Stimulated activated CD4-positive, alpha-beta T cell treated with anti-CD3 and anti-CD28 coated beads, Interleukin-12 subunit alpha, Interleukin-12 subunit beta, amount 100 ng/mL, for 24 hours (primary cell): ENCODE results near the gene SH3GL1.

Experiments
- DNase-seq, 2 experiments: peaks; one replicate each; pipeline ENCODE4 v3.0.0-alpha.2; 2020; ENCODE audit warnings: low read depth in 2 of 2

SH3GL1 gene

DNA sequence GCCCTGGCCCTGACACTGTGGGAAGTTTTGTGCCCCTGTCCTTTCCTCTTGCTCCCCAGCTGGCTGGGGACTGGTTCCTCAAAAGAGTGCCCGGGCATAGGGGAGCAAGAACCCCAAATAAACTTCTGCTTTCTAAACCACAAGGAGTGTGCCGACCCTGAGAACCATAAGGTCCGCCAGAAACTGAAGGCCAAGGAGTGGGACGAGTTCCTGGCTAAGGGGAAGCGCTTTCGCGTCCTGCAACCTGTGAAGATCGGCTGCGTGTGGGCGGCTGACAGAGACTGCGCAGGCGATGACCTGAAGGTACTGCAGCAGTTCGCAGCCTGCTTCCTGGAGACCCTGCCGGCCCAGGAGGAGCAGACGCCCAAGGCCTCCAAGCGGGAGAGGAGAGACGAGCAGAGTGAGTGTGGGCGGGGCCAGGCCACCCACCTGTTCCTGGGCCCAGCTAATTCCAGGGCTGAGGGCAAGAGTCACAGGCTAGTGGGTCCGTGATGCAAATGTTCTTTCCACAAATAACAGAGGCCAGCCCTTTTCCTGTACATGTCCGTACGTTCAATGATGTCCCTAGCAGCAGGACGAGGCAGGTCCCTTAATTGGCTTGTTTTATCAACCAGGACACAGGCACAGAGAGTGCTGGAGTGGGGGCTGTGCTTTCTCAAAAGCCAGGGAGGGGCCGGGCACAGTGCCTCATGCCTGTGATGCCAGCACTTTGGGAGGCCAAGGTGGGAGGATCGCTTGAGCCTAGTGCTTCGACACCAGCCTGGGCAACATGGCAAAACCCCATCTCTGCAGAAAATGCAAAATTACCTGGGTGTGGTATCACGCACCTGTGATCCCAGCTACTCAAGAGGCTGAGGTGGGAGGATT is 31.7 kb upstream of the SH3GL1 start:
- no peak for DNase-seq

- DNase-seq: no peak
Observed at GRCh38 chr19:4431296-4431695, 30.9 kb upstream of the SH3GL1 start.

DNA sequence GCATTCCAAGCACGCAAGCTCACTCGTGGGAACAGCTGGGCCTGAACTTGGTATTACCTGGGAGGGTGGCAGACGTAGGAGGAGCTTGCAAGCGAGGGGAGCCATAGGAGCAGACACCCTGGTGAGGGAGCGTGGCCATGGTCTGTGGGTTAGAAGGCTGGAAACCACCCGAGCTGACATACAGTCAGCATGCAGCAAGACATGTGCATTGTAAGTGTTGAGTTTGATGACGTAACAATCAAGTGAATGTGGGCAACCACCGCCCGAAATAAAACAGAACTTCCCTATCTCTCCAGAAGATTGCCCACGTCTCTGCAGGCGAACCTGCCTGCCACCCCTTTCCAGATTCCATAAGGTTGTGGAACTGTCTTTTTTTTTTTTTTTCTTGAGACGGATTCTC is 30.4 kb upstream of the SH3GL1 start:
- no peak for DNase-seq

- DNase-seq: no peak
Observed at GRCh38 chr19:4429771-4430171, 29.4 kb upstream of the SH3GL1 start.

DNA sequence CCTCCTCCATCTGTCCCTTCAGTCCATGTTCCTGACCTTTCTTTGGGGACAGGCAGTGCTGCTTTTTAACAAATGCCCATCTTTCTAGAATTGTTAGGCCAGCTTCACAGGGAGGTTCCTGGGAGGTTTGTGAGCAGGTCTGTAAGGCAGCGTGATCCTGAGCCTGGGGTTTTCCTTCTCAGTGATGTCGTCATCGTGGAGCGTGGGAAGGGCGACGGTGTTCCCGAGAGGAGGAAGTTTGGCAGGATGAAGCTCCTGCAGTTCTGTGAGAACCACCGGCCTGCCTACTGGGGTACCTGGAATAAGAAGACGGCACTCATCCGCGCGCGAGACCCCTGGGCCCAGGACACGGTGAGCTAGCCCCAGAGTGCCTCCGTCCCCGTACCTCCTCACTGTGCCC is 28.9 kb upstream of the SH3GL1 start:
- DNase-seq: no peak

DNA sequence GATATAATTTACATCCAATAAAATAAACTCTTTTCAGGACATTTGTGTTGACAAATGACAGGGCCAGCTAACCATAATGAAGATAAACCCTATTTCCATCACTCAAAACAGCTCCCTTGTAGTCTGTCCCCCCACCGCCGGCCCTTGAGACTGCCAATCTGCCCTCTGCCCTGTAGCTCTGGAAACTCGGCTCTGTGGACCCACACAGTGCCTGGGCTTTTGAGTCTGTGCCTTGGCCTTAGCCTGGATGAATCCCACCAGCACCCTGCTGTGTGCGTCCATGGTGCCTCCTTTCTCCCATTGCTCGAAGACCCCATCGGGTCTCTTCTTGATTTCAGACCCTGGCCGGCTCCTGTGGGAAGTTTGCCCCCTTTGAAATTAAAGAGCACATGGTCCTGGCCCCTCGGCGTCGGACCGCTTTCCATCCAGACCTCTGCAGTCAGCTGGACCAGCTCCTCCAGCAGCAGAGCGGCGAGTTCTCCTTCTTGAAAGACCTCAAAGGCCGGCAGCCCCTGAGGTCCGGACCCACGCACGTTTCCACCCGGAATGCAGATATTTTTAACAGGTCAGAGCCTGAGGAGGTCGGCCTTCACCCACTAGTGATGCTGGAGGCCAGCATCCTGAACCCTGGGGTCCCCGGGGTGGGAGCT is 28.1 kb upstream of the SH3GL1 start:
- no peak for DNase-seq

DNA sequence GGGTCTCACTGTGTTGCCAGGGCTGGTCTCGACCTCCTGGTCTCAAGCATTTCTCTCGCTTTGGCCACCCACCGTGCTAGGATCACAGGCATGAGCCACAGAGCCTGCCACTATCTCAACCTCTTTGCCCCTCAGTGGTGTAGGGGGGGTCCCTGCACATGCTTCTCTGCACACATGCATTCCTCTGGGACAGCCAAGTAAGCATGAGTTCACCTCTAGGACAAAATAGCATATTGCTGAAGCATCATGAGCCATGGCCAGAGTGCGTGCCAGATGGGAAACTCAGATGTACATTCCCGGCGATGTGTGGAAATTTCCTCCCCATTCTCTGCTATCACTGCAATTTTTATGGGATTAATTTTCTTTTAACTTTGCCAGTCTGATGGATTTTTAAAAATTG is 25.2 kb upstream of the SH3GL1 start:
- DNase-seq: no peak

GRCh38 chr19:4423416-4424126 is 23.2 kb upstream of the SH3GL1 start:
- no peak for DNase-seq

DNA sequence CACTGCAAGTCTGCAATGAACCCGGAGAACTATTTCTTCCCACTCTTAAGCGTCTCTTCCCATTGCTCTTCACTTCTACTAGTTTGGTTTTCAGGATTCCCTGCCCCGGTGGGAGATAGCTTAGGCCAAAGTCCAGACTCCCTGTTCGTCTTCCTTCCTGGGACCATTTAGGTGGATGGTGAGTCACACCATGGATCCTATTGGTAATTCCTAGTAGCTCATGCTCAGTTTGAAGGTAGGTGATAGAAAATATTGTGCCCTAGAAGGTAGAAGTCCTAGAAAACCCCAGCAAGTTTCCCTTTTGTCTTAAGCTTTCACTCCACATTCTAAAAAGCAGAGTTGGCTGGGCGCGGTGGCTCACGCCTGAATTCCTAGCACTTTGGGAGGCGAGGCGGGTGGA is 15.9 kb upstream of the SH3GL1 start:
- no peak for DNase-seq

DNA sequence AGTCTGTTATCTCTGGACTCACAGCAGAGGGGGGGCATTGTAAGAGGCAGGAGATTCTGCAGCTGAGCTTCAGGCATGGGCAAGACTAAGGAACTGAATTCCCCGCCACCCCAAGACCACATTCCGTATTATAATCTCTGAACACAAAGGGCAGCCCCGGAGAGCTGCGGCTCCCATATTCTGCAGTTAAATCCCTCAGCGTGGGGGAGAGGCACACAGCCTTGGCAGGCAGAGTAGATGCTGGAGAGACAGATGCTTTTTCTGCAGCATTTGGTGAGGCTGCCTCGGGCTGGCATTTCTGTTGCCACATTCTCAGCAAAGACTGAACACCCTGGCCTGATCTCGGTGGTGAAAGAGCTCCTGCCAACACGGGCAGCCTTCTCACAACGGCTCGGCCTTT is 15.0 kb upstream of the SH3GL1 start:
- no peak for DNase-seq

DNA sequence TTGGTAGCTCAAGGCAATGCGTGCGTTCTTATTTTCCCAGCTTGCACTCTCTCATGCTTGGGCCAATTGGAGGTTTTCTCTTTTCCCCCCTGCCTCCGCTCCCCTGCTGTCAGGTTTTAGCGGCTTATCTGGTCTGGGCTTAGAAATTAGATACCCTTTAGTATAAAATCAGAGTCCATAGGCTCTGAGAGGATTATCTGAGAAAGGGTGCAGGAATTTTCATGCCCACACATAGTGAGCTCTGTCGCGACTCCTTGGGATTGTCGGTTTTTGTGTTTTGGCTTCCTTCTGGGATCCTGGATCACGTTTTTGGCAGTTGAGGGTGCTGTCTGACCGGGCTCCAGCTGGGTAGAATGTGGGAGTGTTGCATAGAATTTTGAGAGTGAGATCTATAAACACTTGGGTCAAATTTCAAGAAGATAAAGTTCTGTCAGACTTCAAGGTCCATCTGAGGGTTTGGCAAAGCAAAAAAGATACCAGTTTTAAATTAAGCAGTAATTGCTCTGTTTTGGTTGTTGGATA is 14.5 kb upstream of the SH3GL1 start:
- DNase-seq: no peak

- no peak for DNase-seq
Observed at GRCh38 chr19:4414144-4414799, 13.9 kb upstream of the SH3GL1 start.

DNA sequence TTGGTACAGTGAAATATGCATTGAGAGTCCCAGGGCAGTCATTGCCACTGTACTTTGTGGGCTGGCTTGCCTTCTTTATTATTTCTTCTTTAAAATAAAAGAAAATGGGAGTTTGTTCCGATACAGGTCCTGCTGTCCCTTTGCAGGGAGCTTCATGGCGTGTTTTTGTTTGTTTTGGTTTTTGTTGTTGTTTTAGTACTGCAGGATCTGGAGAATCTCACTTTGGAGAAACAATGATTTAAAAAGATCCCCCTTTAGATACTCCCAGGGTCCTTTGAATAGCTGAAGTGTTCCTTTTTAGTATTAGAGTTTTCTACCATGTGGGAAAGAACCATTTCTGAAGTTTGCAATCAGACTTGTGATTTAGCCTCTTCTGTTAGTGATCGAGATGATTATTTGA is 13.2 kb upstream of the SH3GL1 start:
- no peak for DNase-seq

- no peak for DNase-seq
Observed at GRCh38 chr19:4409123-4409933, 9.0 kb upstream of the SH3GL1 start.

GRCh38 chr19:4406626-4407025 is 6.3 kb upstream of the SH3GL1 start:
- DNase-seq: no peak

- no peak for DNase-seq
Observed at GRCh38 chr19:4405977-4406376, 5.6 kb upstream of the SH3GL1 start.

DNA sequence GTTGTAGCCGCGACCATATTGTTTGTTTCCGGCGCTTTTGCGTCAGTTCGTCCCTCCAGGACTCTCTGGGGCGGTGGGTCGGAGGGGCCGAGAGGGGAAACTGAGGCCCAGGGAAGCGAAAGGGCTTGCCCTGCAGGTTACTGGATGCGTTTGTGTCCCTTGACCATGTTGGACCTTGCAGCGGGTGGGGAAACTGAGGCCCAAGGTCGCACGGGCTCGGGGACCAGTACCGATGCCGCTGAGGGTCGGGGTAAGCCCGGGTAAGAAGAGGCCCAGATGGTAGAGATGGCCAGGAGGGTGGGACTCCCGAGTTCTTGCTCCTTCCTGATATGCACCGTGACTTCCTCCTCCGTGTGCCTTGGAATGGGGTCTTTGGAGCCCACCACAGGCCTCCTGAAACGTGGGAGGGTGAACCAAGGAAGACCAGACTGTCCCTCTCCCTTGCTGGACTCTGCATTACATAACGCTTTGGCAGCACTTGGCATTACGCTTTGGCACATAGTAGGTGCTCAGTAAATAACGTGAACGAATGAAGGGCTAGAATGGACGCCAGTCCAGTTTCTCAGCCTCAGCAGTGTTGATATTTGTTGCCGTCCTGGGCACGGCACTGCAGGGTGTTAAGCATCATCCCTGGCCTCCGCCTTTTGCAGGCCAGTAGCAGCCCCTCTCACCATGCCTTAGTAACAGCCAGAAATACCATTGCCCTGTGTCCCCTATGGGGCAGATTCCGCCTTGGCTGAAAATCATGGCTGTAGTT is 2.8 kb upstream of the SH3GL1 start:
- DNase-seq: no peak

GRCh38 chr19:4402171-4403004 is 2.0 kb upstream of the SH3GL1 start, which contains the start of gene CHAF1A:
Gene CHAF1A (plus strand): TSS chr19:4402640. CDS start chr19:4402763, 123 bp downstream.
- DNase-seq: peak; percentile 96 to 99

- DNase-seq: no peak
Observed at GRCh38 chr19:4401769-4402170, 1.4 kb upstream of the SH3GL1 start.

DNA sequence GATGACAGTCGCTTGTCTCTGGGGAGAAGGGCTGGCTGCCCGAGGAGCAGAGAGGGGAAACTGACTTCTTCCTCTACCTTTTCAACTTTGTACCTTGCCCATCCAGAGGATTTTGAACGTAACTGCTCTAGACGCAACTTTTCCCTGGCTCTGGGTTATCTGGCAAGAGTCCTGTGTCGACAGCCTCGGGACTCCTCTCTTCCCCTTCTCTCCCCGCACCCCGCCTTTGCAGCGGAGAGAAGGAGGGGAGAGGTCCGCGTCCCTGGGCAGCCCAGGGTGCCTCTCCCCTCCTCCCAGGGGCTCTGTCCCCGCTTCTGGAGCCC is 574 bp downstream of the SH3GL1 start:
- no peak for DNase-seq
